Measurements from ENCODE around the gene CATSPERD. TPM values are rescaled to one million over a fixed set of nuclear protein-coding genes. Genes with fewer than 3 reads are reported as not detected.

CATSPERD gene
- polyA plus RNA-seq, 3 donors, result not detected

DNA sequence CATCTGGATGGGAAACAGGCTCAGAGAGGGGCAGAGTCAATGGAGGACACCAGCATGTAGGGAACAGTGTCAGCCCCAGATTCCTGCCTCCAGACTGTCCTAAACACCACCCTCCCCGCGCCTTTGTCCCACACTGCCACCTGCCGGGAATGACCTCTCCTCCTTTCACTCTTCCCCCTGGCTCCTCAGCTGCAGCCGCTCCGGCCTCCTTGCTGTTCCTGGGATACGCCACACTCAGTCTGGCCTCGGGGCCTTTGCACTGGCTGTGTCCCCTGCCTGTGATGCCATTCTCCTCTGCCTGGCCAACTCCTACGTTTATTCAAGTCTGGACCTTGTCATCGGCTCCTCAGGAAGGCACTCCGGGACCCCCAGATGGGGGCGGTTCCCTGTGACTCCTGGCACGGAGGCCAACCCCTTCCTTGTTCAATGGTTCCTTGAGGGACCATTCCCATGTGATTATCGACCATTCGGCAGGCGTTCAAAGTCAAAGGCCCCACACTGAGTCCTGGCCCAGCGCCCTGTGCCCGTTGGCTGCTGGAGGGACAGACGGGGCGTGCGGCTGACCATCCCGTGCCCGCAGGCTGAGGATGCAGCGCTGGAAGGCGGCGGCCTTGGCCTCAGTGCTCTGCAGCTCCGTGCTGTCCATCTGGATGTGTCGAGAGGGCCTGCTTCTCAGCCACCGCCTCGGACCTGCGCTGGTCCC, 103.3 kb downstream of the CATSPERD start:
- Histone ChIP-seq H3K4me2 (replicated peaks; ENCODE audit: extremely low read depth, low read length, poor library complexity, severe bottlenecking) (no peak overlapping the region), H3K36me3 (replicated peaks in 1 of 2; ENCODE audit: control insufficient read depth in 1 of 2, insufficient read depth in 2 of 2, low read length in 2 of 2) (no peaks in the 10 kb centered on the region), H3K27me3 (ENCODE audit: control insufficient read depth in 2 of 2, insufficient read depth in 2 of 2, low read length in 2 of 2) (peaks cover 0 to 8% of the 10 kb centered on the region in 2 donors), H3K4me1 (ENCODE audit: control insufficient read depth in 1 of 2, insufficient read depth in 2 of 2, low read length in 2 of 2) (peaks cover 13 to 21% of the 10 kb centered on the region in 2 donors), H4K20me1 (ENCODE audit: insufficient read depth, low read length) (no peaks in the 10 kb centered on the region), H3K9me3 (replicated peaks in 1 of 2; ENCODE audit: control insufficient read depth in 1 of 2, insufficient read depth in 1 of 2, low read length in 2 of 2) (peaks cover 0 to 5% of the 10 kb centered on the region in 2 donors), H2AFZ (ENCODE audit: insufficient read depth, low read depth, low read length, poor library complexity, severe bottlenecking) (no peak overlapping the region), H3K79me2 (ENCODE audit: insufficient read depth, low read length) (no peaks in the 10 kb centered on the region), H3K27ac (ENCODE audit: low read depth in 1 of 2, low read length in 2 of 2) (no peak overlapping the region), H3K4me3 (replicated peaks in 1 of 3; ENCODE audit: low read depth in 2 of 3, low read length in 3 of 3) (no peak overlapping the region), H3K9ac (ENCODE audit: insufficient read depth, low read length, poor library complexity, severe bottlenecking) (no peak overlapping the region)
- WGBS (ENCODE audit: insufficient coverage), result 92% methylated on average over 29 of the region's 30 CpGs
- DNase-seq, result no peak
- Mint-ChIP-seq H3K27me3 (ENCODE audit: low read depth in 3 of 3) (peaks cover 18 to 28% (median 18%) of the 10 kb centered on the region in 3 donors), H3K27ac (no peak overlapping the region), H3K36me3 (no peaks in the 10 kb centered on the region), H3K4me3 (no peak overlapping the region), H3K4me1 (peaks cover 16% of the 10 kb centered on the region), H3K9me3 (peaks cover 2 to 15% (median 8%) of the 10 kb centered on the region in 7 donors)
- TF ChIP-seq, protein P1, sequence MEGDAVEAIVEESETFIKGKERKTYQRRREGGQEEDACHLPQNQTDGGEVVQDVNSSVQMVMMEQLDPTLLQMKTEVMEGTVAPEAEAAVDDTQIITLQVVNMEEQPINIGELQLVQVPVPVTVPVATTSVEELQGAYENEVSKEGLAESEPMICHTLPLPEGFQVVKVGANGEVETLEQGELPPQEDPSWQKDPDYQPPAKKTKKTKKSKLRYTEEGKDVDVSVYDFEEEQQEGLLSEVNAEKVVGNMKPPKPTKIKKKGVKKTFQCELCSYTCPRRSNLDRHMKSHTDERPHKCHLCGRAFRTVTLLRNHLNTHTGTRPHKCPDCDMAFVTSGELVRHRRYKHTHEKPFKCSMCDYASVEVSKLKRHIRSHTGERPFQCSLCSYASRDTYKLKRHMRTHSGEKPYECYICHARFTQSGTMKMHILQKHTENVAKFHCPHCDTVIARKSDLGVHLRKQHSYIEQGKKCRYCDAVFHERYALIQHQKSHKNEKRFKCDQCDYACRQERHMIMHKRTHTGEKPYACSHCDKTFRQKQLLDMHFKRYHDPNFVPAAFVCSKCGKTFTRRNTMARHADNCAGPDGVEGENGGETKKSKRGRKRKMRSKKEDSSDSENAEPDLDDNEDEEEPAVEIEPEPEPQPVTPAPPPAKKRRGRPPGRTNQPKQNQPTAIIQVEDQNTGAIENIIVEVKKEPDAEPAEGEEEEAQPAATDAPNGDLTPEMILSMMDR (IDR thresholded peaks at IDR 0.05), result no peak
- intact Hi-C loops (cut with micrococcal nuclease), result no loop called here

- peaks cover 18% of the 10 kb centered on the region for H3K4me1 Mint-ChIP-seq
- intact Hi-C loops (cut with micrococcal nuclease), result no loop called here
- no peaks in the 10 kb centered on the region for H3K36me3 Mint-ChIP-seq
- Histone ChIP-seq H4K20me1 (ENCODE audit: insufficient read depth, low read length) (no peaks in the 10 kb centered on the region), H3K9ac (ENCODE audit: insufficient read depth, low read length, poor library complexity, severe bottlenecking) (no peak overlapping the region), H3K4me2 (replicated peaks; ENCODE audit: extremely low read depth, low read length, poor library complexity, severe bottlenecking) (no peak overlapping the region), H3K9me3 (replicated peaks in 1 of 2; ENCODE audit: control insufficient read depth in 1 of 2, insufficient read depth in 1 of 2, low read length in 2 of 2) (peaks cover 0 to 5% of the 10 kb centered on the region in 2 donors), H3K36me3 (replicated peaks in 1 of 2; ENCODE audit: control insufficient read depth in 1 of 2, insufficient read depth in 2 of 2, low read length in 2 of 2) (no peaks in the 10 kb centered on the region), H2AFZ (ENCODE audit: insufficient read depth, low read depth, low read length, poor library complexity, severe bottlenecking) (no peak overlapping the region), H3K4me3 (replicated peaks in 1 of 3; ENCODE audit: low read depth in 2 of 3, low read length in 3 of 3) (no peak overlapping the region), H3K27ac (ENCODE audit: low read depth in 1 of 2, low read length in 2 of 2) (no peak overlapping the region), H3K4me1 (ENCODE audit: control insufficient read depth in 1 of 2, insufficient read depth in 2 of 2, low read length in 2 of 2) (peaks cover 19 to 26% of the 10 kb centered on the region in 2 donors), H3K79me2 (ENCODE audit: insufficient read depth, low read length) (no peaks in the 10 kb centered on the region), H3K27me3 (ENCODE audit: control insufficient read depth in 2 of 2, insufficient read depth in 2 of 2, low read length in 2 of 2) (peaks cover 0 to 19% of the 10 kb centered on the region in 2 donors)
- H3K27me3 Mint-ChIP-seq (ENCODE audit: low read depth in 3 of 3), result peaks cover 19 to 38% (median 25%) of the 10 kb centered on the region in 3 donors
- no peak overlapping the region for H3K27ac Mint-ChIP-seq
- WGBS (ENCODE audit: insufficient coverage), result 100% methylated on average over 1 of the region's 10 CpGs
- no peak overlapping the region for H3K4me3 Mint-ChIP-seq
- DNase-seq, result no peak
- TF ChIP-seq, protein P1 (IDR thresholded peaks at IDR 0.05), result no peak
- peaks cover 2 to 15% (median 9%) of the 10 kb centered on the region in 7 donors for H3K9me3 Mint-ChIP-seq
These were observed 104.3 kb downstream of the CATSPERD start for GRCh38 chr19:5824751-5825150.
